Activated CD8-positive, alpha-beta memory T cell treated with anti-CD3 and anti-CD28 coated beads, Interleukin-2, amount 50 U/mL, for 4 hours (primary cell): ENCODE measurements around the gene MYLK4.
A peak's percentile ranks its signal among the peaks of the same experiment; 100 is the strongest.
"Not testable (repeated sequence)": the region's sequence is repeated elsewhere in the genome, so short reads cannot be mapped to it uniquely, and the experiment has no call there.

Experiments
- DNase-seq: peaks from one replicate; pipeline ENCODE4 v3.0.0-alpha.2; 2020

Gene MYLK4

DNA sequence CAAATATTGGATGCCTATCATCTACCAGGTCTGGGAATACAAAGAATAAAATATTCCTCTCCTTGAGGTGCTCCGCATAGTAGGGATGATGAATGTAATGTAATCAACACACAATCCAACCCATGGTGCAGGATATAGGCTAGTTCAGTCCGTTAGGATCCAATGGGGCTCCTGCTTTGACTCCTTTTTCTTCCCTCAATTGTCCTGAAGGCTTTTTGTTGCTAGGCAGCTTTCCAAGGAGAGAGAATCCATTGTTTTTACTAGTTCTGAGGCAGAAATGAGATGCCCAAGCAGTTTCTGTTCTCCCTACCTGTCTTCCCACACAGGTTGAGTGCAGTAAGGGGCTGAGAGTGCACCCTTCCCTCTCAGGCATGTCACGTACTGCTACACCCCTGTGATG lies 26.5 kb upstream of the MYLK4 start:
- DNase-seq, result no peak

DNA sequence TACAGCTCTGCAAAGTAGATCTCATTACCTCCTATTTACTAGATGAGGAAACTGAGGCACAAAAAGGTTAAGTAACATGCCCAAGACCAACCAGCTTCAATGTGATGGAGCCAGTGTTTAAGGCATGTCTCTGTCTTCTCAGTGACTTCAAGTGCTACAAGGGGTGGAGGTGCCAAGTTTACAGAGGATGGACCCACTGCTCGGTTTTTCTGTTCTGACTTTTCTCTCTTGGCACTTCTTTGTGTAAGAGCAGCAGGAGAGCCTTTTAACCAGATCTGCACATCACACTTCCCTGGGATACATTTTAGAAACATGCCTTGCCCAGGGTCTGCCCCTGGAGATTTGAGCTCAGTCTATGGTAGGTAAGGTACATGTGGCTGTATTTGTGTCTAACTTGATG lies 24.3 kb upstream of the MYLK4 start:
- no peak for DNase-seq

DNA sequence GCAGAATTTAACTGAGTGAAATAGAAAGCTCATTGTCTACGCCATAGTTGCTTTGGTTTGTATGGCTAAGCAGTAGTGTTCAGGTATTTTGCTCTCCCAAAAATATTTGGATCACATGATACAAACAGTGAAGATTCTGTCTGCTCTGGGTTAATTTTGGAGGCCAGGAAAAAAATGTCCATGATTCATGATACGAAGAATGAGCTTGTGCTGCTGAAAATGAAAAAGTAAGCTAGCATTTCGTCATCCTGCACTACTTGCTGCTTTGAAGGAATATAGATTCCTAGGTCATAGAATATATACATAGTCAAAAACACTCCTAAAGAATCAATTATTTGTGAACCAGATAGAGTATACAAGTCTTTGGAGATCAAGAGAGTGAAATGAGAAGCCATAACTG lies 22.7 kb upstream of the MYLK4 start:
- no peak for DNase-seq

DNA sequence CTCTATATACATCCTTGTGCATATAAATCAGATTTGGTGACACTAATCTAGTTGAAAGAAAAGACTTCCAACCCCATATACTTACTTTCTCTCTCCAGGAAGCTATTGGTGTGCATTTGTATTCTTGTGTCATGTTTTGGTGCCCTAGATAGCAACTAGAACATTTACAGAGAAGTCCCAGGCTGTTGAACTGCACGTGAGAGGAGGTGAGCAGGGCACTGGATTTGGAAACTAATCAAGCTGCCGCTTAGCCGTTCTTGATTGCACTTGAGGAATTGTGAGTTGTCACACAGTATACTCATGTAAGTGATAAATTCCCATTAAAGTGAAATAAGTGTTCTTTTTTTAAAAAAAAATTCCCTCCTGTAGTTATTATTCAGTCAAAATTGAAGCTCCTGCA lies 22.1 kb upstream of the MYLK4 start:
- no peak for DNase-seq

DNA sequence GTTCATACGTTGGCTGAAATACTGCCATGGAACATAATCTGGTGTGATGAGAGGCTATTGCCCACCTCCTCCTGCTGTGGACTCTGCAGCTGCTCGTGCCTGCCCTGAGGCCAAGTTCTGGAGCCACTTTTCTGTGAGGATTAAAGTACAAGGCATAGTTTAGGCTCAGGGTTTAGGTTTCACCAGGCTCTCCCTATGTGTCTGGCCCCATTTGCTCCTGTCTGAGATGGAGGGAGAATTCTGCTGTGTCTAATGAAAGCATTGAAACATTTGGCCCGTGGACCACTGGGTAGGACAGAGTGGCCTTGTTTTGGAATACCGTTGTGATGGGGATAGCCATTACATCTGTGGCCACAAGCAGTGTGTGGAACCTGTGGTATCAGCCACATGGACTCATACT lies 20.4 kb upstream of the MYLK4 start:
- no peak for DNase-seq

DNA sequence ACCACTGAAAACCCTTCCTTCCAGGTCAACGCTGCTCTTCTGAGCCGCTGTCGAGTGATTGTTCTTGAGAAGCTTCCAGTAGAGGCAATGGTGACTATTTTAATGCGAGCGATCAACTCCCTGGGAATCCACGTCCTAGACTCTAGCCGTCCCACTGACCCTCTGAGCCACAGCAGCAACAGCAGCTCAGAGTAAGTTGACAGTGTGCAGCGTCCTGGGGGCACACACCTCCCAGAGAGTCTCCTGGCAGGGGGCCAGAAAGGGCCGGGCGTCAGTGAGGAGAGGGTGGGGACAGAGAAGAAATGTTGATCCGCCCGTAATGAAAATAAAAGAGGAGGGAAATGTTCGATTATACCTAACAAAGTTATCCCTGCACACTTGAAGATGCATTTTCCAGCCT lies 19.4 kb upstream of the MYLK4 start:
- no peak for DNase-seq

DNA sequence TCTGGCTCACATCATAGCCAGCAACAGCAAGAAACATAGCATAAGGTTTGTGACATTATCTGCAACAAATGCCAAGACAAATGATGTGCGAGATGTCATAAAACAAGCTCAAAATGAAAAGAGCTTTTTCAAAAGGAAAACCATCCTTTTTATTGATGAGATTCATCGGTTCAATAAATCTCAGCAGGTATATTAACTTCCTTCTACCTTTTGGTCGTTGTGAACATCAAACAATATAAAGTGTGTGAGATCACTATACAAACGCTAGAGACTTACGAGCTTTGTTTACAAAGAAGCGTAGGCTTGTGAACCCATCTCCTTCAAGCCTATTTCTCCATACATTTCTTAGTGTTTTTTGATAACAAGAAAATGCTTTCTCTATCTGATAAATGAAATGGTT lies 18.0 kb upstream of the MYLK4 start:
- no peak for DNase-seq

DNA sequence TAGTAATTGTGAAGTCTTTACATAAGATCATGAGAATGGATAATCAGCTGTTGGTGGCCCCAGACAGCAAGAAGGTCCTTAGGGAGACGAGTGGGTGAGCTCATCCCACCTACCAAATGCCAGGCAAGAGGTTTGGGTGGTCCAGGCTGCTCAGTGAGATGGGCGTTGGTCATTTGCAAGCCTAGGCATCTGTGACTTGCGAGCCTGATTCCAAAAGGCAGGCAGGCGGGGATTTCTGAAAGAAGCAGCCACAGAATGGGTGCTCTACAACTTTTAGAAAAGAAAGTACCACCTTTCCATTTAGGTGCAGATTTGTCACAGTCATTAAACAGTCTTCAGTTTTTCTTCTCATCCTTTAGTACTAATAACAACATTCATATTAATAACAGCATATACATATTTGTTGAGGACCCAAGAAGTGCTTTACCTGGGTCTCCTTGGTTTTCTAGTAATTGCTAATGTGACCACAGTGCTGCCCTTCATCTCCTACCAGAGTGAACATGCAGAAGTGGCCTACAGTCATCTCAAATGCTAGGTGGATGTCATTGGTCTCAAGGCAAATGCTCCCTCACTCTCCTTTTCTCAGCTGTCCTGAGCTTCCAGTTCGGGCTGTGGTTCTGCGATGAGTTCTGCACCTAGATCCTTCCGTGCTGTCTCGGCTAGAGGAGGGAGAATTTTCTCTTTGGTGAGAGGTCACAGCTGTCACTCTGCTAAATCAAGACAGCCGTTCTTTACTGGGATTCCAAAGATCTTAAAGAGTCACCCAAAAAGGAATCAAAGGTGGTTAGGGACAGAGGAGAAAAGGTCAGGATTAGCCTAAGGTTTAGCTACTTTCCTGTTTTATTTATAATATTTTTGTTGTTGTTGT lies 17.2 kb upstream of the MYLK4 start:
- no peak for DNase-seq

DNA sequence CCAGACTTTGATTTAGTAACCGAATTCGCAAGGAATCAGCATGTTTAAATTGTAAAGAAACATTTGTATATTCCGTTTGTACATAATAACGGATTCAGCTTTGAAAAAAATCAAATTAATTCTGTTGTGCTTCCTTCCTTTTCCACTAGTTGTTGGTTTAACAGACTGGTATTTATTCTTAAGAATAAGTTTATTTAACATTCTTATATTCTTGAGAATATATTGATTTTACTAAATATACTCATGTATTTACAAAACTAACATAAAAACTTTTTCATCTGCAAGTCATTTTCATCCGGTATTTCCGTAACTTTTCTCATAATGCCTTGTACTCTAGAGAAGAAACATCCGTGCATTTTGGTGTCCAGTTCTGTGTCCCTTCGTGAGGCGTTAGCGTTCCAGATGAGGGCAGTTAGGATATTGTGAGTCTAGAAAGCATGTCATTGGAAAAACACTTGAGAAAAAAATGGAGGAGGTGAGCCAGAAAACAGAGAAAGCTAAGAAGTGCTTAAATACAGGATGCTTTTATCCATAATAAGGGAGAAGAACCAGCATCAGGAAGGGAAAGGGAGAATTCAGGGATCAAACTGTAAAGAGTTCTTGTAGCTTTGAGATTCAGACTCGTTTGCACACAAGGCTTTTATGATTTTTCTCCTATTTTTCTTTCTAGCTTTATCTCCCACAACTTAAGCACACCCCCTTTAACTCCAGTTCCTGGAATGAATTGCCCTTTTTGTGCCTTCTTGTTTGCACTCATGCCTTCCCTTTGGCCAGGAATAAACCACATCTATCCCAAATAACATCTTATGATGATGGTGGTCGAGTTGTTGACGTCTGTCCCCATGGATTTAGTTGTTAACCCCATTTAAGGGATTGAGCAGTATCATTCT lies 16.3 kb upstream of the MYLK4 start:
- DNase-seq, result no peak

DNA sequence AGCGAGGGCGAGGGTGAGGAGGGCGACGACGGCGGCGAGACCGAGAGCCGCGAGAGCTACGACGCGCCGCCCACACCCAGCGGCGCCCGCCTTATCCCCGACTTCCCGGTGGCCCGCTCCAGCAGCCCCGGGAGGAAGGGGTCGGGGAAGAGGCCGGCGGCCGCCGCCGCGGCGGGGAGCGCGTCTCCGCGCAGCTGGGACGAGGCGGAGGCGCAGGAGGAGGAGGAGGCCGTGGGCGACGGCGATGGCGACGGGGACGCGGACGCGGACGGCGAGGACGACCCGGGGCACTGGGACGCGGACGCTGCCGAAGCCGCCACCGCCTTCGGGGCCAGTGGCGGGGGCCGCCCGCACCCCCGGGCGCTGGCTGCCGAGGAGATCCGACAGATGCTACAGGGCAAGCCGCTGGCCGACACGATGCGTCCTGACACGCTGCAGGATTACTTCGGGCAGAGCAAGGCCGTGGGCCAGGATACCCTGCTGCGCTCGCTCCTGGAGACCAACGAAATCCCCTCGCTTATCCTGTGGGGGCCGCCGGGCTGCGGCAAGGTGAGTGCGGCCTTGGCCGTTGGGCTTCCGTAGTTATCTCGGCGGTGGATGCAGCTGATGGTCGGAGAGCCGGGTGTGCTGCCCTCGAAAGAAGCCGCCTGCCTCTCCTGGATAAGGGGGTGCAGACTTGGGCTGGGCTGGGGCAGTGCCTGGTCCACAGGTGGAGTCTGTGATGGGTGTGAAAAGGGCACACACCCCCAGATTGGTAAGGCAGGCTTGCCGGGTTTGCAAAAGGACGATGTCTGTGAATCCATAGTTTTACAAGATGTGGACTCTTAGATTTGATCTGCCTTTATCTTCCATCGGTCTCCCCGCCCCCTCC lies 15.4 kb upstream of the MYLK4 start:
- DNase-seq, result no peak

DNA sequence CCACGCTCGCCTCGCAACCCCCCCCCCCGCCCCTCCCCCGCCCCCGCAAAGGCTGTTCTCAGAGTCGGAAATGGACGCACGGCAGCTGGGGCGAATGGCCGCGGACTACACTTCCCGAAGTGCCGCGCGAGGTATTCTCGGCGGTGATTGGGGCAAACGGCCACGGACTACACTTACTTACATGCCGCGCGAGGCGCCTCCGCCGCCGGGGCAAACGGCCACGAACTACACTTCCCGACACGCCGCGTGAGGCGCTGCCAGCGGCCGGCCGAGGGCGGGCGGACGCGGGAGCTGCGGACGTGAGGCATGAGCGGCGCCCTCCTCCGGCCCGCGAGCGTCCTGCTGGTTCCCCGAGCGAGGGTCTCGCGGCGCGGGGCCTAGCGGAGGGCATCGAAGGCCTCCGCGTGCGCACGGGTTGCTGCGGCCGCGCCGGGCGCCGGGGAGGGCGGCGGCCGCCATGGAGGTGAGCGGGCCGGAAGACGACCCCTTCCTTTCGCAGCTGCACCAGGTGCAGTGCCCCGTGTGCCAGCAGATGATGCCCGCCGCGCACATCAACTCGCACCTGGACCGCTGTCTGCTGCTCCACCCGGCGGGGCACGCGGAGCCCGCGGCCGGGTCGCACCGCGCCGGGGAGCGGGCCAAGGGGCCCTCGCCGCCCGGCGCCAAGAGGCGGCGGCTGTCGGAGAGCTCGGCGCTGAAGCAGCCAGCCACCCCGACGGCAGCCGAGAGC lies 14.6 kb upstream of the MYLK4 start, which contains the start of gene WRNIP1:
TSS of gene WRNIP1 (plus strand) at position 228 of the 730 bp plus-strand sequence. CDS start at position 458, 230 bp downstream.
- peak; percentile 95 for DNase-seq

DNA sequence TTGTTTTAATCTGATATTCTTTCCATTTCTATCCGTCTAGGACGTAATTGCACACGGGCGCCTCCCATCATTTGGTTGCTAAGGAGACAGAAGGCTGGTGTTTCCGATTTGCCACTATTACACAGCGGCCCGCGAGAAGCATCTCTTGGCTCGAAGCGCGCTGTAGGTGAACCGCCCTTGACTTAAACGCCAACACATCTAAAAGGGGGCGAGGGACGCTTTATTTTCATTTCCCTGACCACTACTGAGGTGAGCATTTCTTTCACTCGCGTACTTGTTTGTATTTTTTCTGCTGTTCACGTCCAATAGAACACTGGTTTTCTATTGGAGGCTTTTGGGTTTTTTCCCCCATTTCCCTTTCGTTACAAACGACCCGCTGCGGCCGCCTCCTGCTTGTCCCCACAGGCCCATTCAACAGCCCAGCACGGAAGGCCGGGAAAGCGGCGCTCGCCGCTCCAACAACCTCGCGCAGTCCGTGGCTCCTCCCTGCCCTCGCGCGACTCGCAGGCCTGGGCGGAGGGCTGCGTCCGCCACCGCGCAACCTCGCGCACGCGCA lies 14.0 kb upstream of the MYLK4 start:
- peak; percentile 56 for DNase-seq

DNA sequence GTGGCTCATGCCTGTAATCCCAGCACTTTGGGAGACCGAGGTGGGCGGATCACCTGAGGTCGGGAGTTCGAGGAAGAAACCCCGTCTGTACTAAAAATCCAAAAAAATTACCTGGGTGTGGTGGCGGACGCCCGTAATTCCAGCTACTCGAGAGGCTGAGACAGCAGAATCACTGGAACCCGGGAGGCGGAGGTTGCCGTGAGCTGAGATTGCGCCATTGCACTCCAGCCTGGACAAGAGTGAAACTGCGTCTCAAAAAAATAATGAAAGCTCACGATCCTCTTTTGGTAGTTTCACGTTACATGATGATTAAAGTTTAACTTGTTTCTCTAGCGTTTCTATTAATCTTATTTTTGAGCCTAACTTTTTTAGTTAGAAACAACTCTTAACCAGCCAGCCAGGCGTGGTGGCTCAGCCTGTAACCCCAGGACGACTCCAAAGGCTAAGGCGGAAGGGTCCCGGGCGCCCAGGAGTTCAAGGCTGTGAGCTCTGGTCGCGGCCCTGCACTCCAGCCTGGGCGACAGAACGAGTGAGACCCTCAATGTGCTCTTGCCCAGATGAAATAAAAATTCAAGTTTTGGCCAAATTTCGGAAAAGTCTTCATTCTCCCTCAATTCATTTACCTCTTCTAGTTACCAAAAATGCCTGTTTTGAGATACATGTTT lies 13.3 kb upstream of the MYLK4 start:
- DNase-seq, result no peak

DNA sequence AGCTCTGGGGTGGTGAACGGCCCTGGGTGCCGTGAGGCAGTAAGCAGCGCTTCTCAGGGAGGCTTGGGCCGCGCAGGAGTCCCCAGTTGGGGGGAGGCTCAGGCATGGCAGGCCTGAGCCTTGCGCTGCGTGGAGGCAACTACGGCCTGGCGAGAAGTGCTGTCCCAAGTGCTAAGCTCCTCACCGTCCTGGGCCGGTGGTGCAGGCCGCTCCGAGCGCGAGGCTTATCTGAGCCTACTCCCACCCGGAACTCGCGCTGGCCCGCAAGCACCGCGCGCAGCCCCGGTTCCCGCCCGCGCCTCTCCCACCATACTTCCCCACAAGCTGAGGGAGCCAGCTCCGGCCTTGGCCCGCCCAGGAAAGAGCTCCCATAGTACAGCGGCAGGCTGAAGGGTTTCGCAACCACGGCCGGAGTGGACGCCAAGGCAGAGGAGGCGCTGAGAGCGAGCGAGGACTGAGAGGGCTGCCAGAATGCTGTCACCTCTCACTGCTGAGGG lies 12.7 kb upstream of the MYLK4 start:
- DNase-seq, result no peak

DNA sequence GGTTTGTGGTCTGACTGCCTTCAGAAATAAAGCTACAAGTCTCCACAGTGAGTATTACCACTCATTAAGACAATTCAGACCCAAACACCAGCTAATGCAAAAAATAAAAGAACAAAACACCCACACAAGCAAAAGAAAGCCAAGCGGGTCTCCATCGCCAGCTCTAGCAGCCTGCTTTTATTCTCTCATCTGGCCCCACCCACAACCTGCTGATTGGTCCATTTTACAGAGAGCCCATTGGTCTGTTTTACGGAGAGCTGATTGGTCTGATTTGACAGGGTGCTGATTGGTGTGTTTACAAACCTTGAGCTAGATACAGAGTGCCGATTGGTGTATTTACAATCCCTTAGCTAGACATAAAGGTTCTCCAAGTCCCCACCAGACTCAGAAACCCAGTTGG lies 12.1 kb upstream of the MYLK4 start:
- DNase-seq, result not testable (repeated sequence)

DNA sequence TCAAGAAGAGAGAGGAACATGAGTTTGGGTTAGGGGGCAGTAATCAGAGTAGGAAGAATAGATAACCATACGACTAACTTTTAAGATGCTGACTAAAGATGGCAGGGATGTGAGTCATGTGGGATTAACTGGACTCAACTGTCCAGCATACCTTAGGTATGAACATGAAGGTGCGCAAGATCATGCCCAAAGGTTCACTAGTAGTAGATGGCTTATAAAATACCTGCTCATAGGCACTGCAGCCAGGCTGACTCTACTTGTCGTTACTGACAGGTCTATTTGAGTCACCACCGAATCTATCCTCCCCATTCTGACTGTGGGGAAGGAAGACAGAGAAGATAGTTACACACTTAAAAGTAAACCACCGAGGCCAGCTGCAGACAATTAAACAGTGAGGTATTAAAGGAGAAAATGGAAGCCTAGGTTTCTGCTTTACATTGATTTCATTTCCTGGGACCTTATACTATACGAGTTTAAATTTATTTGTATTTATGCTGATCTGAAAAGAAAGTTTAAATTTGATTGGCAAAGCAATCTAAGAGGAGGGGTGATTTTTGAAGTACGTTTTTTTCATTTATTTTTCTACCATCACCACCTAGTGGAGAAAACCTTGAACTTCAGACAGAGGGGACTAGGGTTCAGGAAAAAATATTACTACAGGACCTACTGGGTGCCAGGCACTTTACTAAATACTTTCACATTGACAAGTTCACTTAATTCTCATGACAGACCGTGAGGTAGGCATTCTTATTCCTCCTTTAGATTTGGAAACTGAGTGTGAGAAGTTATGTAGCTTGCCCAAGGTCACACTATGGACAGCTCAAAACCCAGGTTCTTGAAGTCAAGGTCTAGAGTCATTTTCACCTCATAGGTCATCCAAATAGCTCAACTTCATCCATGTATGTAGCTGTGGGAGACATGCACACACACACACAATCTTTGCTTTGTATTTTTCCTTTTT lies 10.4 kb upstream of the MYLK4 start:
- DNase-seq, result no peak

DNA sequence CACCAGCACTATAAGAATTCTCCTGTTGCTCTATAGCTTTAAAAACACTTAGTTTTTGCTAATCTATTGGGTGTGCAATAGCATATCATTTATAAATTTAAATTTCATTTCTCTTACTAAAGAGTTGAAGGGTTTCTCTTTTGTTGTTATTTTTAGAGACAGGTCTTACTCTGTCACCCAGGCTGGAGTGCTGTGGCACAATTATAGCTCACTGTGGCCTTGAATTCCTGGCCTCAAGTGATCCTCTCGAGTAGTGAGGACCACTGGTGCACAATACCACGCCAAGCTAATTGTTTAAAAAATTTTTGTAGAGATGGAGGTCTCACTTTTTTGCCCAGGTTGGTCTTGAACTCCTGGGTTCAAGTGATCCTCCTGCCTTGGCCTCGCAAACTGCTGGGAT lies 8.3 kb upstream of the MYLK4 start:
- DNase-seq, result no peak

DNA sequence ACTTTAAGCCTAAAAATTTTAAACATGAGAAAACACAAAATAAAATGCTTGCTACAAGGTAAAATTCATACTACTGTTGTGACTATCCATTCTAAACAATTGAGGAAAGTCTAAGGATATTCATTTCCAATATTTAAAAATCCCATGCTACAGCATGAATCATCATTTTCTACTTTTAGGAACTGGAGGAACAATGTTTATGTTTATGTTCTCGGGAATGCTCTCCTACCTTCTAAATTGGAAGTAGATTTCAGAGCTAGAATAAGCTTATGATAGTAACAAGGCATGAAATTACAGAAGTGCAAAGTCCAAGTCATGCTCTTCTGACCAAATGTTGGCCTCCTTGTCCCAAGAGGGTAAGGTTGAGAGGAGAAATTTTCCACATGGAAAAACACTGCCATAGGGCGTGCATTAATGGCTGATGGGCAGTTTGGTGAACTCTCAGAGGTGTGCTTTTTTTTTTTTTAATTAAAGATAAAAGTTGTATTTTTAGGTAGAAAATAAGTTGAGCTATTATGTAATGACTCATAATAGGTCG lies 6.0 kb upstream of the MYLK4 start:
- DNase-seq, result no peak

DNA sequence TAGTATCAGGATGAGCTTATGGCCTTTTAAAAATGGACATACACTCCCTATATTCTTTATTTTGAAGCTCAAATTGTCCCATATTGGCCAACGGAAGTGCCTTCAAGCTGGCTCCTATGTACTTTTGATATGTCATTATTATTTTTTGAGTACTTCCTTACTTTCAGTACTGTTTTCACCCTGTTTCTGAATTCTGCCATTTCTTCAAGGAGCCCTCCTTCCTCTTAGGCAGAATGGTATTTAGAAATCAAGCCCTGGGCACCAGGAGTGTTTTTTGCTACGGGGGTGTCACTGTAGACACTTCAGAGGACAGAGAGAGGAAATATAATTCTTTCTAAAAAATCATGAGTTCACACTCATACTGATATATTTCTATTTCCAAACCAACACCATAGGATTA lies 5.5 kb upstream of the MYLK4 start:
- no peak for DNase-seq

DNA sequence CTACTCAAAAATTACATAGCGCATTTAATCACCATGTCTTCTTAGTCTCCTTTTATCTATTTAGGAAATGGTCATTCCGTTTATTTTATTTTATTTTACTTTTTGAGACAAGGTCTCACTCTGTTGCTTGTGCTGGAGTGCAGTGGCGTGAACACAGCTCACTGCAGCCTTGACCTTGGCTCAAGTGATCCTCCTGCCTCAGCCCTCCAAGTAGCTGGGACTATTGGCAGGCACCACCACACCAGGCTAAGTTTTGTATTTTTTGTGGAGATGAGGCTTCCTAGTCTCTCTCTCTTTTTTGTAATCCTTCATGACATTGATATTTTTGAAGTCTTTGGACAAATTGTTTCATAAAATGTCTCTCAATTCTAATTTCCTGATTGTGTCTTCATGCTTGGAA lies 4.7 kb upstream of the MYLK4 start:
- DNase-seq, result no peak
